ENCODE data around the gene GAS6.

- TF ChIP-seq, protein P1, sequence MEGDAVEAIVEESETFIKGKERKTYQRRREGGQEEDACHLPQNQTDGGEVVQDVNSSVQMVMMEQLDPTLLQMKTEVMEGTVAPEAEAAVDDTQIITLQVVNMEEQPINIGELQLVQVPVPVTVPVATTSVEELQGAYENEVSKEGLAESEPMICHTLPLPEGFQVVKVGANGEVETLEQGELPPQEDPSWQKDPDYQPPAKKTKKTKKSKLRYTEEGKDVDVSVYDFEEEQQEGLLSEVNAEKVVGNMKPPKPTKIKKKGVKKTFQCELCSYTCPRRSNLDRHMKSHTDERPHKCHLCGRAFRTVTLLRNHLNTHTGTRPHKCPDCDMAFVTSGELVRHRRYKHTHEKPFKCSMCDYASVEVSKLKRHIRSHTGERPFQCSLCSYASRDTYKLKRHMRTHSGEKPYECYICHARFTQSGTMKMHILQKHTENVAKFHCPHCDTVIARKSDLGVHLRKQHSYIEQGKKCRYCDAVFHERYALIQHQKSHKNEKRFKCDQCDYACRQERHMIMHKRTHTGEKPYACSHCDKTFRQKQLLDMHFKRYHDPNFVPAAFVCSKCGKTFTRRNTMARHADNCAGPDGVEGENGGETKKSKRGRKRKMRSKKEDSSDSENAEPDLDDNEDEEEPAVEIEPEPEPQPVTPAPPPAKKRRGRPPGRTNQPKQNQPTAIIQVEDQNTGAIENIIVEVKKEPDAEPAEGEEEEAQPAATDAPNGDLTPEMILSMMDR (conservative IDR thresholded peaks at IDR 0.05; ENCODE audit: low read depth, low read length), result no peak
- TF ChIP-seq EZH2 (IDR thresholded peaks at IDR 0.05; ENCODE audit: low read length, unreplicated experiment) (no peak), EZH2phosphoT487 (IDR thresholded peaks at IDR 0.05; ENCODE audit: borderline replicate concordance, low read length) (no peak)
These were observed 15.9 kb upstream of the GAS6 start for GRCh38 chr13:113879494-113880360.
